ENCODE measurements around the gene B4GALT5.
"Not testable (repeated sequence)": the region's sequence is repeated elsewhere in the genome, so short reads cannot be mapped to it uniquely, and the experiment has no call there.

The B4GALT5 gene

DNA sequence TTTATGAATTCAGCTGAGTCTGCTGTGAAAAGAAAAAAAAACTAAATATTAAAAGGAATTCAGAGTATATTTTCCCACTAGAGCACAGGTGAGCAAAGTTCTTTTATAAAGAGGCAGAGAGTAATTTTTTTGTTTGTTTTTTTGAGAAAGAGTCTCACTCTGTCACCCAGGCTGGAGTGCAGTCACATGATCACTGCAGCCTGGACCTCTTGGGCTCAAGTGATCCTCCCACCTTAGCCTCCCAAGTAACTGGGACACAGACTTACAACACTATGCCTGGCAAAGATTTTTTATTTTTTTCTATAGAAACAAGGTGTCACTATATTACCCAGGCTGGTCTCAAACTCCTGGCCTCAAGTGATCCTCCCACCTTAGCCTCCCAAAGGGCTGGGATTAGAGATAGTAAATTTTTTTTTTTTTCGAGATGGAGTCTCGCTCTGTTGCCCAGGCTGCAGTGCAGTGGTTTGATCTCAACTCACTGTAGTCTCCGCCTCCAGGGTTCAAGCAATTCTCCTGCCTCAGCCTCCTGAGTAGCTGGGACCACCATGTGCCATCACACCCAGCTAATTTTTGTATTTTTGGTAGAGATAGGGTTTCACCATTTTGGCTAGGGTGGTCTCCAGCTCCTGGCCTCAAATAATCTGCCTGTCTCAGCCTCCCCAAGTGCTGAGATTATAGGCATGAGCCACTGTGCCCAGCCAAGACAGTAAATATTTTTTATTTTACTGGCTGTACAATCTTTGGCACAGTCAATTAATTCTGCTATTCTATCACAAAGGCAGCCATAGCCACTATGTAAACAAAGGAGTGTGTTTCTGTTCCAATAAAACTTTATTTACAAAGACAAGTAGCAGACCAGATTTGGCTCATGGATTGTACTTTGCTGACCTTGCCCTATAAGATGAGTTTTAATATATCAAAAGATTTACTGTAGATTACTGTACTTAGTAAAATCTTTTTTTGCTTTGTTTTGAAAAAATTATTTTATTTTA, 14.5 kb upstream of the B4GALT5 start:
- TF ChIP-seq CTCF (conservative IDR thresholded peaks at IDR 0.05) = no peak

GRCh38 chr20:49727478-49727877, 13.8 kb upstream of the B4GALT5 start:
- TF ChIP-seq CTCF (conservative IDR thresholded peaks at IDR 0.05) = no peak
- no peak overlapping the region for H3K27ac ChIP-seq

More for the DNA sequence above, 14.5 kb upstream of the B4GALT5 start:
- peak overlapping the region; percentile 21; the same call in 1 of the 2 replicates for H3K27ac ChIP-seq

DNA sequence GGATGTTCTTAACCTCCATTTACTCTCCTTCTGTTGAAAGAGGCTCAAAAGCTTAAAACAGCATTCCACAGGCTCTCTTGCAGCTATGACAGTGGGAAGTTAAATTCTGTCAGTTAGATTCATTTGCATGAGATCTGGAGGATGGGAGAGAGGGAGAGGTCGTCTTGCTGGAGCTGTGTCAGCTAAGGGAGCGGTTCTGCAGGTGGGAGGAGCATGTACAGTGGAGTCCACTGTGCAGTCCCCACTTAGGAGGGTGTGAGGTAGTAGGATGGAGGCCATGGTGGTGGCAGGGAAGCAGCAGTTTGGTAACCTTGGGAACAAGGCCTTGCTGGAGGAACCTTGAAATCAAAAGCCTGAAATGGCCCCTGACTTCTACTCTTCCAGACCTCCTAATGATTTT, 12.0 kb upstream of the B4GALT5 start:
- TF ChIP-seq CTCF (conservative IDR thresholded peaks at IDR 0.05) = no peak
- H3K27ac ChIP-seq = no peak overlapping the region

GRCh38 chr20:49725224-49725606, 11.5 kb upstream of the B4GALT5 start:
- not testable (repeated sequence) for H3K27ac ChIP-seq

DNA sequence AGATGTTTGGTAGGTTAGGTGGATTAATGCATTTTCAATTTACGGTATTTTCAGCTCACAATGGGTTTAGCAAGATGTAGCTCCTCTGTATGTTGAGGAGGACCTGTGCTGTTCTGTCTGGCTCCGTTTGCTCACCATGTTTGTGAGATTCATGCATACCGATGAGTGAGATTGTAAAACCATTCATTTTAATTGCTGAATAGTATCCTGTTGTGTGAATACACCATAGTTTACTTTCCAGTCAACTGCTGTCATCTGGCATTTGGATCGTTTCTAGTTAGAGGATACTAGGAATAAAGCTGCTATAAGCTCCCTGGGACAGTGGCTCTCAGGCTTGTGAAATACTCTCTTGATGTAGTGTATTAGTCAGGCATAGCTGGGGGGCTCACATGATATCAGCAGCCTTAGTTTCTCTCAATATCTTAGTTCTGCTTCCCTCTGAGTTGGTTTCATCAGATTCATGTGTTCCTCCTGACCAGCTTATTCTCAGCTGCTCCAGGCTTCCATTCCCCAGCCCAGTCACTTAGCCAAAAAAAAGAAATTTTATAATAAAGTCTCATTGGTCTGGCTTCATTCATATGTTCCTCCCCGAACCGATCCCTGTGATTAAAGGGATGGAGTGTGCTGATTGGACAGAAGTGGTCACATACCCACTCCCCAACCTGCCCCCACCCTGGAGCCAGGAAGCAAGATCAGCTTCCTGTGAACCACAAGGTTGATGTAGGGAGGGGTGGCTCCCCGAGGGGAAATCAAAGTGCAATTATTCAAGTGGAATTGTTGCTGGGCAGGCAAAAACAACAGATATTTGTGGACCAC, 10.9 kb upstream of the B4GALT5 start:
- H3K27ac ChIP-seq = no peak overlapping the region
- TF ChIP-seq CTCF (conservative IDR thresholded peaks at IDR 0.05) = no peak

GRCh38 chr20:49723758-49724157, 10.1 kb upstream of the B4GALT5 start:
- not testable (repeated sequence) for H3K27ac ChIP-seq

GRCh38 chr20:49721326-49721725, 7.6 kb upstream of the B4GALT5 start:
- not testable (repeated sequence) for H3K27ac ChIP-seq

- no peak for TF ChIP-seq CTCF (conservative IDR thresholded peaks at IDR 0.05)
- H3K27ac ChIP-seq = no peak overlapping the region
These were observed 1.8 kb upstream of the B4GALT5 start for GRCh38 chr20:49715466-49715865.

Measured in VCaP (cell line).